H9 (cell line): ENCODE measurements around the gene XPR1. TPM values are rescaled to one million over a fixed set of nuclear protein-coding genes. Genes with fewer than 3 reads are reported as not detected.

ENCODE experiments used
- DNase-seq: peaks from one replicate; pipeline ENCODE4 v3.0.0-alpha.2; 2017
- H2AFZ ChIP-seq: one replicate; pipeline ENCODE4 v1.6.1; 2013; ENCODE audit warnings: mild to moderate bottlenecking, low read length, control low read depth, moderate library complexity
- H2AK5ac ChIP-seq: 2 replicates; pipeline ENCODE4 v1.6.1; 2013; ENCODE audit warnings: low read length, control low read depth, mixed read lengths; ENCODE audit not compliant: insufficient read length
- H2BK120ac ChIP-seq: one replicate; pipeline ENCODE4 v1.6.1; 2013; ENCODE audit warnings: low read depth, mild to moderate bottlenecking, low read length, control low read depth, inconsistent platforms; ENCODE audit not compliant: poor library complexity, severe bottlenecking
- H2BK12ac ChIP-seq: 2 replicates; pipeline ENCODE4 v1.6.1; 2013; ENCODE audit warnings: low read length, control low read depth, mixed read lengths, low read depth; ENCODE audit not compliant: insufficient read length
- H2BK15ac ChIP-seq: 2 replicates; pipeline ENCODE4 v1.6.1; 2013; ENCODE audit warnings: low read depth, low read length, control low read depth
- H2BK20ac ChIP-seq: one replicate; pipeline ENCODE4 v1.6.1; 2013; ENCODE audit warnings: low read depth, mild to moderate bottlenecking, low read length, control low read depth, inconsistent platforms; ENCODE audit not compliant: poor library complexity, severe bottlenecking
- H2BK5ac ChIP-seq: 2 replicates; pipeline ENCODE4 v1.6.1; 2013; ENCODE audit warnings: low read length, control low read depth, mixed read lengths; ENCODE audit not compliant: insufficient read length
- H3K14ac ChIP-seq: 2 replicates; pipeline ENCODE4 v1.6.1; 2013; ENCODE audit warnings: low read length, control low read depth; ENCODE audit not compliant: insufficient read depth
- H3K18ac ChIP-seq: 2 replicates; pipeline ENCODE4 v1.6.1; 2013; ENCODE audit warnings: low read depth, mild to moderate bottlenecking, mixed read lengths, low read length, control low read depth; ENCODE audit not compliant: insufficient read length
- H3K23ac ChIP-seq: 2 replicates; pipeline ENCODE4 v1.6.1; 2013; ENCODE audit warnings: low read length, control low read depth, mixed read lengths, low read depth; ENCODE audit not compliant: insufficient read length
- H3K23me2 ChIP-seq: 2 replicates; pipeline ENCODE4 v1.6.1; 2013; ENCODE audit warnings: low read depth, mild to moderate bottlenecking, mixed read lengths, low read length, control low read depth; ENCODE audit not compliant: insufficient read length, poor library complexity, severe bottlenecking
- H3K27ac ChIP-seq: 2 replicates; pipeline ENCODE4 v1.5.1; 2013; ENCODE audit warnings: low read length, control low read depth, mixed read lengths, low read depth; ENCODE audit not compliant: insufficient read length
- H3K27me3 ChIP-seq: 2 replicates; pipeline ENCODE4 v1.6.1; 2013; ENCODE audit warnings: low read length, control low read depth, inconsistent platforms; ENCODE audit not compliant: insufficient read depth
- H3K4ac ChIP-seq: 2 replicates; pipeline ENCODE4 v1.6.1; 2013; ENCODE audit warnings: low read depth, mild to moderate bottlenecking, control low read depth, inconsistent platforms, low read length, moderate library complexity
- H3K4me1 ChIP-seq: 2 replicates; pipeline ENCODE4 v1.6.1; 2013; ENCODE audit warnings: low read length, control low read depth, inconsistent platforms; ENCODE audit not compliant: insufficient read depth
- H3K4me2 ChIP-seq: 2 replicates; pipeline ENCODE4 v1.6.1; 2013; ENCODE audit warnings: low read length, control low read depth, mixed read lengths; ENCODE audit not compliant: insufficient read length, insufficient read depth
- H3K56ac ChIP-seq: 2 replicates; pipeline ENCODE4 v1.6.1; 2013; ENCODE audit warnings: low read depth, mild to moderate bottlenecking, mixed read lengths, low read length, control low read depth; ENCODE audit not compliant: insufficient read length
- H3K79me1 ChIP-seq: 2 replicates; pipeline ENCODE4 v1.6.1; 2013; ENCODE audit warnings: low read depth, mild to moderate bottlenecking, moderate library complexity, low read length, control low read depth, inconsistent platforms; ENCODE audit not compliant: insufficient read depth, poor library complexity, severe bottlenecking
- H3K79me2 ChIP-seq: 2 replicates; pipeline ENCODE4 v1.6.1; 2013; ENCODE audit warnings: low read length, control low read depth, inconsistent platforms; ENCODE audit not compliant: insufficient read depth
- H3K9ac ChIP-seq: 2 replicates; pipeline ENCODE4 v1.6.1; 2013; ENCODE audit warnings: low read length, control low read depth, mixed read lengths; ENCODE audit not compliant: insufficient read length; ENCODE audit errors: extremely low read depth
- H3K9me3 ChIP-seq: one replicate; pipeline ENCODE4 v1.6.1; 2013; ENCODE audit warnings: low read depth, low read length, inconsistent platforms; ENCODE audit not compliant: control insufficient read depth
- H3T11ph ChIP-seq: one replicate; pipeline ENCODE4 v1.6.1; 2013; ENCODE audit warnings: mild to moderate bottlenecking, low read length, control low read depth, inconsistent platforms
- H4K20me1 ChIP-seq: one replicate; pipeline ENCODE4 v1.6.1; 2013; ENCODE audit not compliant: control insufficient read depth, insufficient read length, insufficient read depth
- H4K5ac ChIP-seq: 2 replicates; pipeline ENCODE4 v1.6.1; 2013; ENCODE audit warnings: low read depth, mild to moderate bottlenecking, mixed read lengths, low read length, control low read depth; ENCODE audit not compliant: insufficient read length
- H4K8ac ChIP-seq: replicated peaks from 2 replicates; pipeline ENCODE4 v1.6.1; 2013; ENCODE audit warnings: low read length, control low read depth, mixed read lengths, low read depth; ENCODE audit not compliant: insufficient read length
- H4K91ac ChIP-seq: 2 replicates; pipeline ENCODE4 v1.6.1; 2013; ENCODE audit warnings: low read depth, mild to moderate bottlenecking, moderate library complexity, mixed read lengths, low read length, control low read depth; ENCODE audit not compliant: insufficient read length
- H3K27ac Mint-ChIP-seq, 3 experiments: 2 replicates in 2 of 3; 3 replicates in 1 of 3; pipeline ENCODE4 v1.8.0; 2020 to 2021; ENCODE audit warnings: mixed read lengths in 3 of 3, mild to moderate bottlenecking in 1 of 3, moderate library complexity in 1 of 3
- H3K27me3 Mint-ChIP-seq: 2 replicates; pipeline ENCODE4 v1.8.0; 2021; ENCODE audit warnings: low read depth, mild to moderate bottlenecking, moderate library complexity, mixed read lengths
- H3K36me3 Mint-ChIP-seq, 3 experiments: 2 replicates in 2 of 3; 3 replicates in 1 of 3; pipeline ENCODE4 v1.8.0; 2020 to 2021; ENCODE audit warnings: low read depth in 3 of 3, mixed read lengths in 3 of 3; ENCODE audit not compliant: insufficient read depth in 1 of 3
- H3K4me1 Mint-ChIP-seq, 2 experiments: 2 replicates each; pipeline ENCODE4 v1.8.0; 2020; ENCODE audit warnings: mixed read lengths in 2 of 2
- H3K4me3 Mint-ChIP-seq, 2 experiments: 2 replicates in 1 of 2; 3 replicates in 1 of 2; pipeline ENCODE4 v1.8.0; 2020 to 2021; ENCODE audit warnings: mild to moderate bottlenecking in 2 of 2, mixed read lengths in 2 of 2, moderate library complexity in 1 of 2
- H3K9me3 Mint-ChIP-seq, 2 experiments: 2 replicates in 1 of 2; 3 replicates in 1 of 2; pipeline ENCODE4 v1.8.0; 2020; ENCODE audit warnings: mild to moderate bottlenecking in 2 of 2, mixed read lengths in 2 of 2, moderate library complexity in 1 of 2
- WGBS: extraction: QIAGEN DNeasy Blood & Tissue Kit; methylation state at CpG from one replicate; pipeline ENCODE4 v1.1.7; 2013; ENCODE audit warnings: missing lambda C conversion rate, low lambda C conversion rate, mixed read lengths; ENCODE audit not compliant: insufficient read length; ENCODE audit errors: extremely low coverage; 5-methylcytosine and 5-hydroxymethylcytosine counted together
- total RNA-seq: library from RNA; stranded (reverse); gene quantifications from 2 replicates; pipeline ENCODE4 v1.2.1, GENCODE V29; 2021
- TF ChIP-seq, protein P1 (sequence below): fragments of 200-600 bp; sonication (generic); conservative IDR thresholded peaks from 3 replicates; pipeline ENCODE4 v1.8.0; 2021; ENCODE audit warnings: antibody characterized with exemption, mild to moderate bottlenecking

XPR1 gene
- total RNA-seq, 1 experiment from 2014 or later, result 34.1 TPM

DNA sequence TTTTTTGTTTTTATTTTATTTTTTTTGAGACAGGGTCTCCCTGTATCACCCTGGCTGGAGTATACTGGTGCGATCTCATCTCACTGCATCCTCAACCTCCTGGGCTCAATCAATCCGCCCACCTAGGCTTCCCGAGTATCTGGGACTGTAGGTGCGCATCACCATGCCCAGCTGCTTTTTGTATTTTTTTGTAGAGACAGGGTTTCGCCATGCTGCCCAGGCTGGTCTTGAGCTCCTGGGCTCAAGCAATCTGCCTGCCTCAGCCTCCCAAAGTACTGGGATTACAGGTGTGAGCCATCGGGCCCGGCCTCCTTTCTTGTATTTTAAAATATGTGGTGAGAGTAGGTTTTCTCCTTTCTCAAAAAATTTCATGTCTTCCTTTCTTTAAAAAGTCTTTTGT is 122.6 kb downstream of the XPR1 start:
- H4K91ac ChIP-seq, result no peak overlapping the region
- H3K18ac ChIP-seq, result no peak overlapping the region
- H3K27me3 ChIP-seq, result no peaks in the 10 kb centered on the region
- H2BK12ac ChIP-seq, result no peak overlapping the region
- WGBS, result no CpG with 5 or more reads among the region's 7 CpGs
- no peak overlapping the region for H3K27ac Mint-ChIP-seq
- H3K9me3 ChIP-seq, result no peaks in the 10 kb centered on the region
- TF ChIP-seq, protein P1, sequence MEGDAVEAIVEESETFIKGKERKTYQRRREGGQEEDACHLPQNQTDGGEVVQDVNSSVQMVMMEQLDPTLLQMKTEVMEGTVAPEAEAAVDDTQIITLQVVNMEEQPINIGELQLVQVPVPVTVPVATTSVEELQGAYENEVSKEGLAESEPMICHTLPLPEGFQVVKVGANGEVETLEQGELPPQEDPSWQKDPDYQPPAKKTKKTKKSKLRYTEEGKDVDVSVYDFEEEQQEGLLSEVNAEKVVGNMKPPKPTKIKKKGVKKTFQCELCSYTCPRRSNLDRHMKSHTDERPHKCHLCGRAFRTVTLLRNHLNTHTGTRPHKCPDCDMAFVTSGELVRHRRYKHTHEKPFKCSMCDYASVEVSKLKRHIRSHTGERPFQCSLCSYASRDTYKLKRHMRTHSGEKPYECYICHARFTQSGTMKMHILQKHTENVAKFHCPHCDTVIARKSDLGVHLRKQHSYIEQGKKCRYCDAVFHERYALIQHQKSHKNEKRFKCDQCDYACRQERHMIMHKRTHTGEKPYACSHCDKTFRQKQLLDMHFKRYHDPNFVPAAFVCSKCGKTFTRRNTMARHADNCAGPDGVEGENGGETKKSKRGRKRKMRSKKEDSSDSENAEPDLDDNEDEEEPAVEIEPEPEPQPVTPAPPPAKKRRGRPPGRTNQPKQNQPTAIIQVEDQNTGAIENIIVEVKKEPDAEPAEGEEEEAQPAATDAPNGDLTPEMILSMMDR, result no peak
- no peaks in the 10 kb centered on the region for H3K4me1 ChIP-seq
- no peak overlapping the region for H2BK20ac ChIP-seq
- H2BK120ac ChIP-seq, result no peak overlapping the region
- H2AFZ ChIP-seq, result no peak overlapping the region
- H3K56ac ChIP-seq, result no peak overlapping the region
- H3K79me1 ChIP-seq, result no peaks in the 10 kb centered on the region
- no peak overlapping the region for H3K4me2 ChIP-seq
- no peak overlapping the region for H3K27ac ChIP-seq
- no peaks in the 10 kb centered on the region for H4K20me1 ChIP-seq
- H3K27me3 Mint-ChIP-seq, result no peaks in the 10 kb centered on the region; the same call in 1 of the 2 replicates
- no peaks in the 10 kb centered on the region for H3K79me2 ChIP-seq
- peaks cover 4 to 6% of the 10 kb centered on the region in 2 experiments; a peak in 3 of 5 replicates for H3K9me3 Mint-ChIP-seq
- H3K9ac ChIP-seq, result no peak overlapping the region
- no peak overlapping the region for H4K5ac ChIP-seq
- no peak overlapping the region for H2AK5ac ChIP-seq
- no peak overlapping the region for H3K14ac ChIP-seq
- H3K4ac ChIP-seq, result no peak overlapping the region
- no peaks in the 10 kb centered on the region for H3K23me2 ChIP-seq
- no peak overlapping the region for H2BK5ac ChIP-seq
- H3K4me1 Mint-ChIP-seq, result no peaks in the 10 kb centered on the region
- H3T11ph ChIP-seq, result no peak overlapping the region
- H3K23ac ChIP-seq, result no peak overlapping the region
- H3K36me3 Mint-ChIP-seq, result peaks cover 2 to 8% (median 7%) of the 10 kb centered on the region in 3 experiments; a peak in 5 of 7 replicates
- H3K4me3 Mint-ChIP-seq, result no peak overlapping the region
- no peak overlapping the region for H4K8ac ChIP-seq
- no peak overlapping the region for H2BK15ac ChIP-seq
- no peak for DNase-seq
